Ovary (tissue), 9 donors: ENCODE results near the gene SLC30A7. TPM values are rescaled to one million over a fixed set of nuclear protein-coding genes. Genes with fewer than 3 reads are reported as not detected.
"Not testable (repeated sequence)": the region's sequence is repeated elsewhere in the genome, so short reads cannot be mapped to it uniquely, and the experiment has no call there.

Source experiments
- DNase-seq, 5 donors: peaks; one replicate each; pipeline ENCODE4 v3.0.0-alpha.2; 2019 to 2020
- H3K27ac ChIP-seq, 2 donors: fragments of 200-600 bp; one replicate each; pipeline versions ENCODE4 v1.5.1 to v1.8.0; 2019 to 2022
- H3K27me3 ChIP-seq: fragments of 200-600 bp; one replicate; pipeline ENCODE4 v1.8.0; 2022
- H3K36me3 ChIP-seq: fragments of 200-600 bp; sonication (generic); one replicate; pipeline ENCODE4 v1.5.1; 2019
- H3K4me1 ChIP-seq: one replicate; pipeline ENCODE4 v1.8.1; 2013; ENCODE audit warnings: mild to moderate bottlenecking, moderate library complexity; ENCODE audit not compliant: insufficient read depth
- H3K4me3 ChIP-seq: fragments of 200-600 bp; sonication (generic); one replicate; pipeline ENCODE4 v1.5.1; 2017
- H3K9me3 ChIP-seq, 2 donors: fragments of 200-600 bp in 1 of 2; sonication (generic) in 1 of 2; one replicate each; pipeline versions ENCODE4 v1.5.1 to v1.8.1; 2013 to 2019; ENCODE audit warnings: mild to moderate bottlenecking in 1 of 2, moderate library complexity in 1 of 2
- EP300 ChIP-seq: sonication (generic); formaldehyde crosslinking; IDR thresholded peaks from one replicate; pipeline ENCODE4 v1.6.1; 2017; ENCODE audit warnings: antibody characterized with exemption
- POLR2A ChIP-seq: fragments of 450-650 bp; IDR thresholded peaks from one replicate; pipeline ENCODE4 v1.6.1; 2017; ENCODE audit warnings: antibody characterized with exemption, mild to moderate bottlenecking, moderate library complexity
- WGBS, 3 donors: extraction: QIAGEN DNeasy Blood & Tissue Kit in 1 of 3; methylation state at CpG; one replicate each; pipeline versions ENCODE4 v1.1.5 to v1.1.7; 2013 to 2017; 5-methylcytosine and 5-hydroxymethylcytosine counted together
- intact Hi-C, 4 donors: fragments of 100-400 bp; cut with DNase I; formaldehyde crosslinking; loops; one replicate each; pipeline versions ENCODE4 v1.11.0 to v1.15.1; 2022 to 2023
- polyA plus RNA-seq, 2 donors: library from polyadenylated mRNA; stranded (reverse); fragments of 200-250 nt in 1 of 2; fragments of 350-450 nt in 1 of 2; fragmentation: Illumina TruSeq in 1 of 2; extraction: RNeasy Lipid Tissue Mini Kit (QIAGEN cat#74804) in 1 of 2; gene quantifications; one replicate each; pipeline ENCODE4 v1.2.3, GENCODE V29; 2013 to 2014
- total RNA-seq, 7 donors: library from RNA; depleted of rRNA in 2 of 7; stranded (reverse); fragments of >200 nt in 2 of 7; fragmentation: NEBNext Ultra II Directional in 3 of 7; extraction: Animal tissue kit (Norgen Biotek cat#: 25700) in 3 of 7; gene quantifications; one replicate each; pipeline versions ENCODE4 v1.1.0 to v1.2.4, GENCODE V29; 2016 to 2023
- TF ChIP-seq, protein P1 (sequence below), 3 donors: fragments of 450-650 bp in 2 of 3; fragments of 200-600 bp in 1 of 3; IDR thresholded peaks; one replicate each; pipeline versions ENCODE4 v1.5.1 to v1.8.0; 2016 to 2022; ENCODE audit warnings: antibody characterized with exemption in 3 of 3, mild to moderate bottlenecking in 1 of 3
- donor health status: DM: no; HTN: no; CAD: no; lungs with moderate emphysema.
- donor health status: DM: no; HTN: no; CAD: no.
- donor health status: Bipolar disorder and iron deficiency.
- donor health status: DM: yes; HTN: yes; CAD: no.
- donor health status: DM: no; HTN: no; CAD: no.
- donor health status: DM: yes; HTN: yes; CAD: no.

SLC30A7 gene
- total and polyA plus RNA-seq, 9 donors = 4.1 to 25.3 (median 15.4) TPM

DNA sequence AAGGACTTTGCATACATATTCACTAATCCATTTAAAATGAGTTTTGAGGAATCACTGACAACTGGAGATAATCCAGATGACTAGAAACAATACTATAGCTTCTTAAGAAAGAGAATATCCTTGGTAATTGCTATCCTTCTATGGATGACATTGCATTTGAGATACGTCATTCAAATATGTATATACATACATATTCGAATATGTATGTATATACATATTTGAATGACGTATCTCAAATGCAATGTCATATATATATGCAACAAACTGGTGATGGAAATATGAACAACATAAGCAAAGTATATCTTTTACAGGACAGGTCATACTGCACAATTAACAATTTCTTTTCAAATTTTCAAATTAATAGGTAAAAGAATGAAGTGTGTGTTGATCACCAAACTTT, 42.9 kb upstream of the SLC30A7 start:
- H3K9me3 ChIP-seq = no peaks in the 10 kb centered on the region
- no peaks in the 10 kb centered on the region for H3K27me3 ChIP-seq
- DNase-seq = no peak
- TF ChIP-seq, protein P1, sequence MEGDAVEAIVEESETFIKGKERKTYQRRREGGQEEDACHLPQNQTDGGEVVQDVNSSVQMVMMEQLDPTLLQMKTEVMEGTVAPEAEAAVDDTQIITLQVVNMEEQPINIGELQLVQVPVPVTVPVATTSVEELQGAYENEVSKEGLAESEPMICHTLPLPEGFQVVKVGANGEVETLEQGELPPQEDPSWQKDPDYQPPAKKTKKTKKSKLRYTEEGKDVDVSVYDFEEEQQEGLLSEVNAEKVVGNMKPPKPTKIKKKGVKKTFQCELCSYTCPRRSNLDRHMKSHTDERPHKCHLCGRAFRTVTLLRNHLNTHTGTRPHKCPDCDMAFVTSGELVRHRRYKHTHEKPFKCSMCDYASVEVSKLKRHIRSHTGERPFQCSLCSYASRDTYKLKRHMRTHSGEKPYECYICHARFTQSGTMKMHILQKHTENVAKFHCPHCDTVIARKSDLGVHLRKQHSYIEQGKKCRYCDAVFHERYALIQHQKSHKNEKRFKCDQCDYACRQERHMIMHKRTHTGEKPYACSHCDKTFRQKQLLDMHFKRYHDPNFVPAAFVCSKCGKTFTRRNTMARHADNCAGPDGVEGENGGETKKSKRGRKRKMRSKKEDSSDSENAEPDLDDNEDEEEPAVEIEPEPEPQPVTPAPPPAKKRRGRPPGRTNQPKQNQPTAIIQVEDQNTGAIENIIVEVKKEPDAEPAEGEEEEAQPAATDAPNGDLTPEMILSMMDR (IDR thresholded peaks at IDR 0.05) = no peak
- no peak overlapping the region for H3K4me3 ChIP-seq
- no peak overlapping the region for H3K27ac ChIP-seq
- H3K4me1 ChIP-seq = no peaks in the 10 kb centered on the region
- H3K36me3 ChIP-seq = no peaks in the 10 kb centered on the region
- intact Hi-C loops = no loop called here
- 92 to 98% (median 95%) methylated on average over 3 of the region's 3 CpGs for WGBS, 3 donors

DNA sequence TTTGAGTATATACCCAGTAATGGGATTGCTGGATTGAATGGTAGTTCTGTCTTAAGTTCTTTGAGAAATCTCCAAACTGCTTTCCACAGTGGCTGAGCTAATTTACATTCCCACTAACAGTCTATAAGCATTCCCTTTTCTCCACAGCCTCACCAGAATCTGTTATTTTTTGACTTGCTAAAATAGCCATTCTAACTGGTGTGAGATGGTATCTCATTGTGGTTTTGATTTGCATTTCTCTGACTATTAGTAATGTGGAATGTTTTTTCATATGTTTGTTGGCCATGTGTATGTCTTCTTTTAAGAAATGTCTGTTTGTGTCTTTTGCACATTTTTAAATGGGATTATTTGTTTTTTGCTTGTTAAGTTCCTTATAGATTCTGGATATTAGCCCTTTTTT, 40.8 kb upstream of the SLC30A7 start:
- H3K27ac ChIP-seq, H3K36me3 ChIP-seq, H3K4me1 ChIP-seq, intact Hi-C loops, DNase-seq, H3K27me3 ChIP-seq, H3K9me3 ChIP-seq, H3K4me3 ChIP-seq: not testable (repeated sequence)

DNA sequence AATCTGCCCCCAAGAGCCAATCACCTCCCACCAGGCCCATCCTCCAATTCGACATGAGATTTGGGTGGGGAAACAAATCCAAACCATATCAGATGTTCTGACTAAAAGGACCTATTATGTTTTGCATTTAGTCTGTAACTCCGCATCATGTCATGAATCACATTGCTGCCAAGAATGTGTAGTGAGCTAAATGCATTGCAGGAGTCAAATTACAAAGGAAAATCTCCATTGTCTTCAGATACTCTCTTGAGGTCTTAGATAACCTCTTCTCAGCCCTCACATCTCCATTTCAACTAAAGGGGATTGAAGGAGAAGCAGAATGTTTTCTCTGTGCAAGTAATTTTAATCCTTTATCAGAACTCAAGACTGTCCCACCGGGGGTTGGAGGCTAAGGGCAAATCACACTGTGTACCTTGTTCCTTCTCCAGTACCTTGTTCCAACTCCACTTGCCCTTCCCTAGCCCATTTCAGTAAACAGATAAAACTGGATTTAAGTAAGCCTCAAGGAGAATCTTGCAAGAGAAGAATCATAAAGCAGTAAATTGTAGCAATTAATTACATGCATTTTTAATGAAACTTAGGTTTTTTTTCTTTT, 35.4 kb upstream of the SLC30A7 start:
- 51 to 66% (median 64%) methylated on average over 3 of the region's 3 CpGs for WGBS, 3 donors
- H3K4me3 ChIP-seq = no peak overlapping the region
- no peaks in the 10 kb centered on the region for H3K9me3 ChIP-seq
- TF ChIP-seq POLR2A (no peak), EP300 (no peak)
- TF ChIP-seq, protein P1 (IDR thresholded peaks at IDR 0.05) = no peak
- no peak overlapping the region for H3K27ac ChIP-seq
- no peak for DNase-seq
- intact Hi-C loops = loop anchor here in 2 of 4 donors (10.0 kb wide), 1 partner anchor 256 kb away; no protein-coding TSS in a partner anchor
- no peaks in the 10 kb centered on the region for H3K4me1 ChIP-seq
- no peaks in the 10 kb centered on the region for H3K36me3 ChIP-seq
- H3K27me3 ChIP-seq = no peaks in the 10 kb centered on the region

DNA sequence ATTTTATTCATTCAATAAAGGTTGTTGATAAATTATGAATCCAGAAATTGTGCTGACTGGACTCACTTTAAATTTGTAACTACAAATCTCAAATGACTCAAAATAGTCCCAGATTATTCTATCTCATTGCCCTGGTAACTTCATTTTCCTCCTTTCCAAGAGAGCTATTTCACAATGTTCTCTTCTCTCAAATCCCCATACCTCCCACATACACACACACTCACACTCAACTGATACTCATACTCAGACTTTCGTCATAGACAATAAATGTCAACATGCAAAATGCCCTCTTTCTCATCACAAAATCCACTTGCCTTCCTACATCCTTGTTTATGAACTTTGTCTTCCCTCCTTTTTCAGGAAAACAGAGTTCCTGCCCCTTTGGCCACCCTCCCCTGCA, 34.5 kb upstream of the SLC30A7 start:
- H3K27ac ChIP-seq = no peak overlapping the region
- no peaks in the 10 kb centered on the region for H3K9me3 ChIP-seq
- WGBS, 3 donors = 51 to 75% (median 57%) methylated on average over 1 of the region's 1 CpG
- H3K4me1 ChIP-seq = no peaks in the 10 kb centered on the region
- intact Hi-C loops = loop anchor here in 2 of 4 donors (10.0 kb wide), 1 partner anchor 257 kb away; no protein-coding TSS in a partner anchor
- no peak overlapping the region for H3K4me3 ChIP-seq
- TF ChIP-seq POLR2A (no peak), EP300 (no peak)
- TF ChIP-seq, protein P1 (IDR thresholded peaks at IDR 0.05) = no peak
- H3K36me3 ChIP-seq = no peaks in the 10 kb centered on the region
- H3K27me3 ChIP-seq = no peaks in the 10 kb centered on the region
- no peak for DNase-seq

DNA sequence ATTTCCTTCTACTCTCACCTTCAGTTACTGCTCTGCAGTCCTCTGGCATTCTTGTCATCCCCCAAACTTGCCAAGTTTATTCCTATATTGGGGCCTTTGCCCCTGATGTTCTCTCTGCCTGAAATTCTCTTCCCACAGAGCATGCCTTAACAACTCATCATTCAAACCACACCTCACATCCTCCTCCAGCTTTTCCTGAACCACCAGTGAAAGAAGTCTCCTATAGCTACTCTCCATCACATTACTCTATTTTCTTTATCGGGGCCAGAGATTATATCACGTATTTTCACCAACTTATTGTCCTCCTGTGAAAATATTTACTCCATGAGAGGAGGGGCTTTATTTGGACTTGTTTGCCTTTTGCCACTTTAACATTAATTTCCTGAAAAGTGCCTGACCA, 33.3 kb upstream of the SLC30A7 start:
- intact Hi-C loops = loop anchor here in 2 of 4 donors (10.0 kb wide), 1 partner anchor 258 kb away; no protein-coding TSS in a partner anchor
- Histone ChIP-seq H3K36me3 (no peaks in the 10 kb centered on the region), H3K4me1 (no peaks in the 10 kb centered on the region), H3K27ac (no peak overlapping the region), H3K4me3 (no peak overlapping the region), H3K9me3 (no peaks in the 10 kb centered on the region), H3K27me3 (no peaks in the 10 kb centered on the region)
- no peak for DNase-seq
- WGBS, 3 donors = 83 to 93% (median 86%) methylated on average over 2 of the region's 2 CpGs
- no peak for TF ChIP-seq EP300
- TF ChIP-seq, protein P1 (IDR thresholded peaks at IDR 0.05) = no peak
- no peak for TF ChIP-seq POLR2A
